HK-2 (cell line): ENCODE data around the gene DAGLB.
"Not testable (repeated sequence)": the region's sequence is repeated elsewhere in the genome, so short reads cannot be mapped to it uniquely, and the experiment has no call there.

Experiments
- DNase-seq: peaks from one replicate; pipeline ENCODE4 v3.0.0-alpha.2; 2018; ENCODE audit not compliant: unreplicated experiment

The DAGLB gene

DNA sequence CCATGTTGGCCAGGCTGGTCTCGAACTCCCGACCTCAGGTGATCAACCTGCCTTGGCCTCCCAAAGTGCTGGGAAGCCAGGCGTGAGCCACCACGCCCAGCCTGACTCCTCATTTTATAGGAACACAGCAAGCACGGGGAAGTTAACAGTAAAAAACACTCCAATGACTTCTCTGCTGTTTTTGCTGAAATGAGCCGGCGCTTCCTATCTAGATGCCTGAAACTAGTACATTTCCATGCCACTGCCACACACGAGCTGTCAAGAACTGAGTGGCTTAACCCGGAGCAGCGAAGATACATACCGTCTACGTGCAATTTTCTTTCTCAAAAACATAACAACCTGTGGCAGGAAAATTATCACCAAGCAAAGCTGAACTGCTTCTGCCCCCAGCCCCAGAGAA, 16.8 kb downstream of the DAGLB start:
- no peak for DNase-seq

DNA sequence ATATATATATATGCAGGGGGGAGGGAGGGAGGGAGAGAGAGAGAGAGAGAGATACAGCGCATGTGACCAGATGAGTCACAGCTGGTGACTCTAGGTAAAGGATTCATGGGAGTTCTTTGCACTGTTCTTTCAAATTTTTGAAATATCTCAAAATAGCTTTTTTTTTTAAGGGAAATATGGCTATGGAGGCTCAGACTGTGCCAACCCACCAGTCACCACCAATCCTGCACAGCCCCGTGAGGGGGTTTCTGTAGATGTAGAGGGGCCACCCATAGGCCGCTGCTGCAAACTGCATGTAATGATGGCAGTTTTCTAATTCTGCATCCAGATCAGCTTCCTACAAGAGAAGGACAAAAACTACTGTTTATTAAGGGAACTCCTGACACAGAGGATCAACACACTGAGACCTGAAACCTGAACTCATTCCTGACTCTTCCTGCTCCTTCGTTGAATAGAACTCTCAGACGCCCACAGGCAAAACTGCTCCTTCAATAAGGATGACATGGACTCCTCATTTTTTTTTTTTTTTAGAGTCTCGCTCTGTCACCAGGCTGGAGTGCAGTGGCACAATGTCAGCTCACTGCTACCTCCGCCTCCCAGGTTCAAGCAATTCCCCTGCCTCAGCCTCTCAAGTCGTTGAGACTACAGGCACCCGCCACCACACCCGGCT, 17.3 kb downstream of the DAGLB start:
- DNase-seq: no peak

DNA sequence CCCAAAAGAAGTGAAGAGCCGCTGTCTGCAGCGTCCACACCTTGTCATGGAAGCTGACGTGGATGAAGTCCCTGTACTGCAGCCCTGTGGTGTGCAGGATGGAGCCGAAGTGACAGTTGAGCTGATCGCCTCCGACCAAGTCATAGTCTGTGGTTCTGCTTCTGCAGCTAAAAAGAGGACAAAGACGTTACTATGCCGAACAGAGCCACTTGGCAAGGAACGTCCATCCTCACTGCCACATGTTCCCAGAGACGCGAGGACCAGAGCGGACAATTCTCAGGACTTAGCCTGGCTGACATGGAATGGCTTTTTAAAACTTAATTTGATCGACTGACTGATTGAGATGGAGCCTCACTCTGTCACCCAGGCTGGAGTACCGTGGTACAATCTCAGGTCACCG, 21.8 kb downstream of the DAGLB start:
- DNase-seq: no peak

DNA sequence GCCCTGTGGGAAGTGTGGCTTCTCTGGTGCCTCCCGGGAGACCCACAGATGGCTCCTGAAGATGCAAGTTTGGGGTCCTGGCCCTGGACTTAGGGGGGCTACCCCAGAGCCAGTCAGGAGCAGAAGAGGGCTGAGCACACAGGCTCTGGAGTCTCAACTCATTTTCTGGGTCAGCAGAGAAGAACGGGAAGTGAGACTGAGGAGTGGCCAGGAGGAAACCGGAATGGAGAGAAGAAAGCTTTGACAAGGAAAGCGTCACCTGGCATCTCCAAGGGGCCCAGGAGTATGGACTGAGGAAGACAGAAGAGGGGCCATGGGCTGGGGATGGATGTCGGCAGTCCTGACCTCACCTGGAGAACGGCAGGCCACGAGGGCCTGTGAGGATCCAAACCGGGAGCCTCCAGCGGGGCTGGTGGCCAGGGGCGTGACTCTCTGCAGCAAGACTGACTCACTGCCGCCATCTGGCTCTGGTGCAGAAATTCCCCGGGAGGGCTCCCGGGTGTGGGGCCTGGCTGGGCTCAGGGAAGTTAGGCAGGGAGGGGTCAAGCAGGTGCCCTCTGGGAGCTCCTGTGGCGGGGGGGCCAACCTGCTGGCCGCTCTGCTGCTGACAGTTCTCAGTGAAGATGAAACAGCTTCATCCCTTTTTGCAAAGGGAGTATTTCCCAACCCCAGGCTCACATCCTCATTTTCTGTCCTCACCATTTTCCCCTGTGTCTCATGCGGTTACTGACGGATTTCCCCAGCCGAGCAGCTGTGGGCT, 23.6 kb downstream of the DAGLB start:
- no peak for DNase-seq

DNA sequence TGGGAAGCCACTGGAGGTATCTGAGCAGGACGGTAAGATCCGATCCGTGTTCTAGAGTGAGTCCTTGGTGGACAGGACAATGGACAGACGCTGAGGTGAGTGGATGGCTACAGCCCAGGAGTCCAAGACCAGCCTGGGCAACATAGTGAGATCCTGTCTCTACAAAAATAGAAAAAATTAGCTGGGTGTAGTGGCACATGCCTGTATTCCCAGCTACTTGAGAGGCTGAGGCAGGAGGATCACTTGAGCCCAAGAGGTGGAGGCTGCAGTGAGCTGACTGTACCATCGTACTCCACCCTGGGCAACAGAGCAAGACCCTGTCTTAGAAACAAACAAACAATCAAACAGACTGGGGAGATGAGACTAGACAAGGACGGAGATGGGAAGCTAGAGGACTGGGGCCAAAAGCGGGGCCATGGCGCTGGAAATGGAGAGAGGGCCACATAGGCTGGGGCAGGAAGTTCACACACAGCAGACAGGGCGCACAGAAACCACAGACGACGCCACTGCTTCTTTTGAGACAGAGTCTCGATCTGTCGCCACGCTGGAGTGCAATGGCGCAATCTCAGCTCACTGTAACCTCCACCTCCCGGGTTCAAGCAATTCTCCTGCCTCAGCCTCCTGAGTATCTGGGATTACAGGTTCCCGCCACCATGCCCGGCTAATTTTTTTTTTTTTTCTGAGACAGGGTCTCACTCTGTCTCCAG, 24.7 kb downstream of the DAGLB start:
- DNase-seq: no peak

DNA sequence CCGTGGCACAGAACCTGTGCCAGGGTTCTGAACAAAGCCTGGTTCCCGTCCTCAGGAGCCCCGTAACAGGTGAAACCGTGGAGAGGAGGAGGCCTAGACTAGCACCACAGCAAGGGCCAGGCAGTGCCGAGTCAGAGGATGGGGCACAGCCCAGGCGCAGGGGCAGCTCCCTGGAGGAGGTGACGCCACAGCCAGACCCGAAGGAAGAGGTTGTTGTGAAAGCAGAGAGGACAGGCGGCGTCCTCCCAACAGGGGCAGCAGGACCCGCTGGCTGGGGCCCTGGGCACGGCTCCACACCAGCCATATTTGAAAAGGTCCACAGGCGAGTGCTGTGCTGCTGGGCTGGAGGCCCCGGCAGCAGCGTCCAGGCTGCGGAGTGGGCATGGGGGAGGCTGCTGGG, 25.7 kb downstream of the DAGLB start:
- no peak for DNase-seq

DNA sequence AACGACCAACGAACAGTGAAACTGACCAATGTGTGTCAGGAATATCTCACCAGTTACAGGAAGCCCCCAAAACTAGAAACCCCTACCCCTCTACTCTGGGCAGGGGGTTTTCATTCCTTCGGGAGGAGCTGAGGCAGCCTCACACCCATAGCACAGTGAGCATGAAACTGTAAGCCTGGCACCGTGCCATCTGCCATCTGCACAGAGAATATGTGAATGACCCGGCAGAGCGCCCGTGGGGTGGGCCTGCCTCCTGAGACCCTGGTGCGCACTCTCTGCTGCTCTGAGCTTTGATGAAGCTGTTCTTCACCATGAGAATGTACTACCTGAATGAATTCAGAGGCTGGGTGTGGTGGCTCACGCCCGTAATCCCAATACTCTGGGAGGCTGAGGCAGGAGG, 27.1 kb downstream of the DAGLB start:
- no peak for DNase-seq

DNA sequence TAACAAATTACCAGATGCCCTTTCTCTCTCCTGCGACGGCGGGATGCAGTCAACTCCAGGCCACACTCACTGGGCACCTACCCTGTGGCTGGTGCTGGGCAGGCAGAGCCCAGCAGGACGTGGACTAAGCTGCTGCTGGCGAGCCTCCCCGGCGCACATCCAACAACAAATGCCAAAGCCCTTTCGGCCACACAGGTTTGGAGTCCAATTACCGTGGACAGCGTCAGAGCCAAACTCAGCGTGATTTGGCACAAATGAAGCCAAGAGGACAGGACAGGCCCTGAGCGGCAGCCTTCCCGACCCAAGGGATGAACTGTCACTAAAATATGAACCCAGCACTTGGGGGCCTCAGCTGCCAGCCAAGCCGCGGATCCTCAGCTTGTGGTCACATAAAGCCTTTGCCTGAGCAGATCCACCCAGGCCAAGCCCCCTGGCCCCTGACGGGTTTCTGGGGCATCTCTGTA, 28.4 kb downstream of the DAGLB start:
- no peak for DNase-seq

DNA sequence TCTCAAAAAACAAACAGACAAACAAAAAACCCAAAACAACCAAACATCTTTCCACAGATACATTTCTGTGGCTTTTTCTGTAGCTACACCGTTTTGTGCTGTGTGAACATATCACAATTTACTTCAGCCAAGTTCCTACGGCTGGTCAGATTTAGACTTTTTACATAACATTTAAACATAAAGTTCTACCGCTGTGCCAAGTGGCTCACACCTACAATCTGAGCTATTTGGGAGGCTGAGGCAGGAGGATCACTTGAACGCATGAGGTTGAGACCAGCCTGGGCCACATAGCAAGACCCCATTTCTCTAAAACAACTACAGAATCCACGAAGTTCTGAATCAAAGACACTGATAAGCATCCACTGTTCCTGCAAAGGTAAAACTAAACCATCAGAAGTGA, 30.3 kb downstream of the DAGLB start:
- no peak for DNase-seq

DNA sequence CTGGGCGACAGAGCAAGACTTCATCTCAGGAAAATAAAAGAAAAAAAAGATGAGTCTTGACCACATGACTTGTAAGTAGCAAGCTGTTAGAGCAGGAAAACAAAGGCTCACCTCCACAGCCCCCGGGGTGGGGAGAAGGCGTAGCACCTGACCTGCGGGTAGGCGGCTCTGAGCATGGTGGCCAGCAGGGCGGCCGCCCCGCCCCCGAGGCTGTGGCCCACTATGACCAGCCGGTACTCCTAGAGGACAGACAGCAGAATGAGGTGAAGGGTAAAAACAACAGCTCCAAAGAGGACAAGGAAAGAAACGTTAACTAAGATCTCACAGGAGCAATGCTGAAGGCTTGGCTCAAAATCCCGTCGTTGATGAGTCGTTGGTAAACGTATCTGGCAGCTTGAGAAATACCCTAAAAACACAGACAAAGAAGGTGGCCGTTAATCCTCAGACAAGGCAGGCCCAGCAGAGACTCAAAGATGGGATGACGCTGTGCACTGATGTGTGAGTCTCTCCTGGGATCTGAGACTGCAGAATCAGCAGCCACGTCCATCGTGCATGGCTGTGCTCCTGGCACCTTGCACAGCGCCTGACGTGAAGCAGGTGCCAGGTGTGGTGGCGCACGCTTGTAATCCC, 31.1 kb downstream of the DAGLB start:
- no peak for DNase-seq

DNA sequence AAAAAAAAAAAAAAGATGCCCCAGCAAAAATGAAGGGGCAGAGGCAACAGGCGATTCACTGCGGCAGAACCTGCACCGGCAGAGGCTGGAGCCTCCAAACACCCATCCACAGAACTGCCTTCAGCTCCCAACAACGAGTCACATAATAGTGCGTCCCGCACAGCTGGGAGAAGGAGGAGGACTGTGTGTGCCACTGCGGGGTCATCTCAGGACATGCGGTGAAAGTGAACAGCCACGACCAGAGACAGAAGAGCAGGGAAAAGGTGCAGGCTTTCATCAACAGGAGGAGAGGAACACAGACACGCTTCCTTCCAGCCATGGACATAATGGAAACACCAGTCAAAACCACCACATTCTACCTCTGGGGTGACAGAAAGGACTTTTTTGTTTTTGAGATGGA, 34.1 kb downstream of the DAGLB start:
- no peak for DNase-seq

DNA sequence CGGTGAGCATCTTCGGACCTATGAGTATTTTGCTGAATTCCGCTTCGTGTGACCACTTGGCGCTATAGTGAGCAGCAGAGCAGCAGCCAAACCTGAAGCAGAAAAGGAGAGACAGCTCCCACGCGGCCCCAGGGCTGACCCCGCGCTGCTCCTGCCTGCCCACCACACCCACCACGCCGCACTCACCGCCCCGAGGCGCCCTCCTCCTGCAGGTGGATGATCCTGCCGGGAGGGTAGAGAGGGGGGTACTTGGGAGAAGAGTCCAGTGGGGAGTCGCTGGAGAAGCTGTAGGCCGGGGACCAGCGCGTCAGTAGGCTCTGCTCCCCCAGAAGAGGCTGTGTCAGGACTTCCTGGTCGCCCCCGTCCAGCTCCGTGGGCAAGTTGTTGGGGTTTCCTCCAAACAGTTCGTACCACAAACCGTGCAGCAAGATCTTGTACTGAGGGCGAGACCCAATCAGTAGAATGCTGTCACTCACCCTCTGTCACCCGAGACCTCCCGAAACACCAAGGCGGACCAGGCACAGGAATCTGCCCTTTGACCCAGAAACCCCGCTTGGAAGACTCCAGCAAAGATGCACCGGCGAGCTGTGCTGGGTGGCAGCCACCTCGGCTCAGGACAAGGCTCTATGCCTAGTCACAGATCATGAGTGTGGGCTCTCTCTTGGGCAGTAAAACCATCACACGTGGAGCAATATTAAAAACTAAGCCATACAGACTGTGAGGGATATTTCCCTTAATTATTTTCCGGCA, 37.6 kb downstream of the DAGLB start:
- DNase-seq: no peak

DNA sequence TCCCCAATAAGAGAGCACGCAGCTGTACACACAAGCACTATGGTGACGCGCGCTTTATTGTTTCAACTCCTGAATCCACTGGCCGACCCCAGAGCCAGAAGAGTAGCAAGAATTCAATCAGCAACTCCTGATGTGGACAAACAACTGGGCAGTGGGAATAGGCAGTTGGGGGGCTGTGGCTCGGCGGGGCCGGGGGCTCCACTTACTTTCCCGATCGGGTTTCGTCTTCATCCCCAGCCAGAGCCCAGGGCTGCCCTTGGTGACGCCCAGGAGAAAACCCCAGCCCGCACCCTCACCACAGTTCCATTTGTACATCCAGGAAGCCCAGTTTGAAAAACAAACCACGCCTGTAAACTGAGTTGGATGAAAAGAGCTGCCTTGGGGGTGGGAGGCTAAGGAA, 38.7 kb downstream of the DAGLB start:
- no peak for DNase-seq

DNA sequence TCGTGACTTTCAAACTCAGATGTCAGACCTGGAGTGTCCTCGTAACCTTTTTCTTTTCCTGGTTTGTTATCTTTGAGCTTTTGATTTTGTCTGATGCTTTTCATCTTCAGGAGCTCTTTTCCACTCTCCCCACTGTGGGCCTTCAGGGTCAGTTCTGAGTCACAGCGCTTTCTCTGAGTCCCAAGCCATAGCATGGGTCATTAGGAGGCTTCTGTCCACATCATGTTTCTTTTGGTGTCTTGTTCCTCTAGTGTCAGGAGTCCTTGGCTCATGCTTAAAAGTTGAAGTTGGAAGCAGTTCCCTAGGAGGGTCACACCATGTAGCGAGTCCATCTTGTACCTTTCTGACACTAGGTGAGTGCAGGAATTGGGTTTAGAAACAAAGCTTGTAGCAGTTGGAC, 40.3 kb downstream of the DAGLB start:
- no peak for DNase-seq

DNA sequence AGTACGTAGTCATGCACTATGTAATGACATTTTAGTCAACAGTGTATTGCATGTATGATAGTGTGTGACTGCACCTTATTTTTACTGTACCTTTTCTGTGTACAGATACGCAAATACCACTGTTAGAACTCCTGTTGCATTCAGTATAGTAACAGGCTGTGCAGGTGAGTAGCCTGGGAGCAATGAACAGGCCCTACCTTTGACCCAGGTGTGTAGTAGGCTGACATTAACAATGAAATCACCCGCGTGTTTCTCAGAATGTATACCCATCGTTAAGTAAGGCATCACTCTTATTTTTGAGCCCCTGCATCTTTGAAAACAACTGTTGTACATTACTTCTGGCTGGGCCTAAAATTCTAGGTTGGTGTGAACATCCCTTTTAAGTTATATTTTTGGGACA, 41.6 kb downstream of the DAGLB start:
- no peak for DNase-seq

DNA sequence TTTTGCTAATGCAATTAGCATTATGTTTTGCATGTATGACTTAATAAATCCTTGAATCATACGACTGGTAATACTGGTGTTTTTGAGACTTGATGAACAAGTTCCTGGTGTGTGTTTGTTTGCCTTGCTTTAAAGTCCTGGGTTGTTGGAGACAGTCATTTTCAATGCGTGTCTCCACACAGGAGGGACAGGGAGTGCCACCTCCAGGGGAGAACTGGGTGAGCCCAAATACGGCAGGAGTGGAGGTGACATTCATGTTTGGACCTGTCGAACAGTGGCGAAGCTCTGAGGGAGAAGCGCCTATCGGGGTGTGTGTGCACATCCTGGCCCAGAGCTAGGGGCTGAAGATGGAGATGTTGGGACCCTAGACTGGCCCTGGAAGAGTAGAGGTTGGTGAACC, 43.8 kb downstream of the DAGLB start:
- no peak for DNase-seq

DNA sequence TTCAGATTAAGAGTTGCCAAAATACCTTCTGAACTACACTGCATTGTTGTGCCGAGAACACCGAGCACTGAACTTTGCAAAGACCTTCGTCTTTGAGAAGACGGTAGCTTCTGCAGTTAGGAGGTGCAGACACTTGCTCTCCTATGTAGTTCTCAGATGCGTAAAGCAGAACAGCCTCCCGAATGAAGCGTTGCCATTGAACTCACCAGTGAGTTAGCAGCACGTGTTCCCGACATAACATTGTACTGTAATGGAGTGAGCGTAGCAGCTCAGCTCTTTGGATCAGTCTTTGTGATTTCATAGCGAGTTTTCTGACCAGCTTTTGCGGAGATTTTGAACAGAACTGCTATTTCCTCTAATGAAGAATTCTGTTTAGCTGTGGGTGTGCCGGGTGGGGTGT, 45.0 kb downstream of the DAGLB start:
- DNase-seq: no peak

DNA sequence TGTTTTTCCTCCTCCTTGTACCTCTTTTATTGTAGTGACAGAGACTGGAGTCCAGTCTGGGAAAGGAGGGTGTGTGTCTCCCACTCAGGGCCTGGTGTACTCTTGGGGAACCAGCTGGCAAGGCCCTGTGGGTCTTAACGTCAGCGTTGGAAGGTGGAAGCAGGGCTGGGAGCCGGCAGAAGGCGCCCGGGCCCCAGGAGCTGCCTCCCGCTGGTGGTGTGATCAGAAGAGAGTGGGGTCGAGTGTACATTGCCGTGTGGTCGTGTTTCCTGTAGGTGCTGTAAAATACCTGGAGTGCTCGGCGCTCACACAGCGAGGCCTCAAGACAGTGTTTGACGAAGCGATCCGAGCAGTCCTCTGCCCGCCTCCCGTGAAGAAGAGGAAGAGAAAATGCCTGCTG, 45.7 kb downstream of the DAGLB start:
- DNase-seq: no peak

DNA sequence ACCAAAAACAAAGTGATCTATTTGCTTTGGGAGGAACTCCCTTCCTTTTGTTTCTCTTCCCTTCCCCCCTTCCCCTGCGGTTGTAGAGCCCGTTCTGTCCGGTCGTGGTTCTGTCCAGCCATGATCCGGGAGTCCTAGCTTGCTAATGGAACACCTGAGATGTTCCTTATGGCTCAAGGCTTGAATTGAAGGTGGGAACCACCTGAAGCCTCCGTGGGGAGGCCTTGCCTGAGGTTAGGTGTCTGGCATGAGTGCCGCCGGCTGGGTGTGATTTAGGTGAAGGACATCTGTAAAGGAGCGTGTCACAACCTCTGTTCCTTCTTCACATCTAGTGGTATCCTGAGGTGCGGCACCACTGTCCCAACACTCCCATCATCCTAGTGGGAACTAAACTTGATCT, 46.2 kb downstream of the DAGLB start:
- DNase-seq: no peak

DNA sequence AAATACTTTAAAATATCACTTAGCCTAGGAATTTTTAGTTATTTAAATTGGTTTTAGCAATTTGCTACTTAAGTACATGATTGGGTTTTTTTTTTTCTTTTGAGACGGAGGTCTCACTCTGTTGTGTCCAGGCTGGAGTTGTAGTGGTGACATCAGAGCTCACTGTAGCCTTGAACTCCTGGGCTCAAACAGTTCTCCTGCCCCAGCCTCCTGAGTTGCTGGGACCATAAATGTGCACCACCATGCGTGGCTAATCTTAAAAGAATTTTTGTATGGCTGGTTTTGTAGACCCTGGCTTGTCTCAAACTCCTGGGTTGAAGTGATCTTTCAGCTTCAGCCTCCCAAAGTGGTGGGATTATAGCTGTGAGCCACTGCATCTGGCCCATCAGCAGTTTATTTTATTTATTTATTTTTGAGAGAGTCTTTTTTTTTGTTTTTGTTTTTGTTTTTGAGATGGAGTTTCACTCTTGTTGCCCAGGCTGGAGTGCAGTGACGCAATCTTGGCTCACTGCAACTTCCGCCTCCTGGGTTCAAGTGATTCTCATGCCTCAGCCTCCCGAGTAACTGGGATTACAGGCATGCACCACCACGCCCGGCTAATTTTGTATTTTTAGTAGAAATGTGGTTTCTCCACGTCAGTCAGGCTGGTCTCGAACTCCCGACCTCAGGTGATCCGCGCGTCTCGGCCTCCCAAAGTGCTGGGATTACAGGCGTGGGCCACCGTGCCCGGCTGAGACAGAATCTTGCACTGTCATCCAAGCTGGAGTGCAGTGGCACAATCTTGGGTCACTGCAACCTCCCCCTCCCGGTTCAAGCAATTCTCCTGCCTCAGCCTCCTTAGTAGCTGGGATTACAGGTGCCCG, 47.3 kb downstream of the DAGLB start:
- not testable (repeated sequence) for DNase-seq

DNA sequence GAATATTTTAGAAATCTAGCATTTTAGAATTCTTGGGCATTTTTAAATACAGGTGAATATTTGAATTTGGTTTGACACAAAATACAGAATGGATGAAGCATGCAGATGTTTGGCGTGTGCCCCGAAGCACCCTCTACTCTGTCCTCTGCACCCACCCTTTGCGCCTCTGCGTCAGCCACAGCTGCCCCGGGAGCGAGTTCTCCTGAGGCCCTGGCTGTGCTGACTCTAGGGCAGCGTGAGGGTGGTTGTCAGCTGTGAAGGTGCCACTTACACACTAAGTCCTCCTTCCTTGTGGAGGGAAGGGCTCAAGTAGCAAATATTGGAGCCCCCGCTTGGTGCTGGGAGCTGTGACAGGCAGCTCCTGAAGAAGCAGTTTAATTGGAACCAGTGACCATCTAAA, 48.4 kb downstream of the DAGLB start:
- DNase-seq: no peak
